ENCODE measurements around the gene CARD11.

DNA sequence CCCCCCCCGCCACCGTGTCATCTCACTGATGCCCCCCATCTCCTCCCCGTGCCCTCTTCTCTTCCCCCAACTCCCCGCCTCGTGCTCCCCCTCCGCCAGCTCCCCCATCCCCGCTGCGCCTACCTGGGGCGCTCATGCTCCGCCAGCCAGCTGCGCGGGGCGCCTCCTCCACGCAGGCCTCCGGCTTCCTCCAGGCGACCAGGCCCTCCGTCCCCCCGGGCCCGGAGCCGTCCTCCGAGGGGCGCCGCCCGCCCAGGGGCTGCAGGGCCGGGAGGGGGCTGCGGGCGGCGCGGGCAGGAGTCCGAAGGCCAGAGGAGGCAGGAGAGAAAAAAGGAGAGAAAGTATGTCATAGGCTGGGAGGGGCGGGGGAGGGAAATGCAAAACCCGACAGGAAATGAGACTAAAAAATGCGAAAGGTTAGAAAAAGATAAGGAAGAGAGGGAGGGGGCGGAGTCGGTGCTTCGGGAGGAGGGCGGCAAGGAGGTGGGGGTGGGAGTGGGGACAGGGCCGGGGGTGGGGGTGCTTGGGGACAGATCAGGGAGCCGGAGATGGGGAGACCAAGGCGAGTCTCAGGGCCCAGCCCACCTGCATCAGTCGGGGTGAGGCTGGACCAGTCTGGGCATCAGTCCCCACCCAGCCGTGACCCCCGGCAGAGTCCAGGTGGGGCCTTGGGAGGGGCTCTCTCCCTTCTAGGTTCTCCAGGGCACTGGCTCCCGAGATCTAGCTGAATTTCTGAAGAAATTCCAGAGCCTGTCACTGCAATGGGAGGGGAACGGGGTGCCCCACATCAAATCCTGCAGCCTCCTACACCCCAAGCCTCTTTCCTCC is at the start of gene CARD11:
- no peak for TF ChIP-seq NFE2L2 (IDR thresholded peaks at IDR 0.05; ENCODE audit: low read depth, low read length)
- no peak for TF ChIP-seq CTCF (conservative IDR thresholded peaks at IDR 0.05; ENCODE audit: low read depth, low read length)
- TF ChIP-seq, protein P1, sequence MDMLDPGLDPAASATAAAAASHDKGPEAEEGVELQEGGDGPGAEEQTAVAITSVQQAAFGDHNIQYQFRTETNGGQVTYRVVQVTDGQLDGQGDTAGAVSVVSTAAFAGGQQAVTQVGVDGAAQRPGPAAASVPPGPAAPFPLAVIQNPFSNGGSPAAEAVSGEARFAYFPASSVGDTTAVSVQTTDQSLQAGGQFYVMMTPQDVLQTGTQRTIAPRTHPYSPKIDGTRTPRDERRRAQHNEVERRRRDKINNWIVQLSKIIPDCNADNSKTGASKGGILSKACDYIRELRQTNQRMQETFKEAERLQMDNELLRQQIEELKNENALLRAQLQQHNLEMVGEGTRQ (IDR thresholded peaks at IDR 0.05; ENCODE audit: low read depth, low read length), result no peak
- no peak for TF ChIP-seq CEBPB (IDR thresholded peaks at IDR 0.05; ENCODE audit: low read depth, low read length)
- no peak for TF ChIP-seq POLR2A (IDR thresholded peaks at IDR 0.05; ENCODE audit: low read depth, low read length)

All from IMR-90 (cell line).